GM21447 (cell line): Measurements from ENCODE around the gene TCEAL7.

ENCODE experiments used
- ATAC-seq: cut with Tn5 transposase; IDR thresholded peaks from one replicate; pipeline ENCODE4 v1.9.1; 2021; ENCODE audit not compliant: unreplicated experiment

The TCEAL7 gene

GRCh38 chrX:103363046-103363445, 33.0 kb downstream of the TCEAL7 start:
- ATAC-seq, result no peak

GRCh38 chrX:103367502-103367901, 37.5 kb downstream of the TCEAL7 start:
- no peak for ATAC-seq

- ATAC-seq, result no peak
Measured at GRCh38 chrX:103369479-103369878, 39.4 kb downstream of the TCEAL7 start.

- no peak for ATAC-seq
Measured at GRCh38 chrX:103372886-103373285, 42.8 kb downstream of the TCEAL7 start.

GRCh38 chrX:103373581-103373980, 43.5 kb downstream of the TCEAL7 start:
- ATAC-seq, result no peak

- no peak for ATAC-seq
Measured at GRCh38 chrX:103376118-103376978, 46.3 kb downstream of the TCEAL7 start, which contains the start of gene BEX3. Gene BEX3, plus strand, starts transcription at chrX:103376538. Its CDS starts 984 bp downstream, at chrX:103377522.

GRCh38 chrX:103376979-103377324, 46.9 kb downstream of the TCEAL7 start:
- no peak for ATAC-seq

GRCh38 chrX:103378990-103379389, 49.0 kb downstream of the TCEAL7 start:
- ATAC-seq, result no peak
